Left lung (tissue), 10 donors: ENCODE measurements around the gene LEUTX. TPM values are rescaled to one million over a fixed set of nuclear protein-coding genes. Genes with fewer than 3 reads are reported as not detected.

ENCODE experiments used
- ATAC-seq: fragments of 200-7000 bp; cut with Tn5 transposase; one replicate; pipeline ENCODE4 v1.9.1; 2020; ENCODE audit warnings: moderate library complexity
- DNase-seq, 4 donors: peaks; one replicate each; pipeline ENCODE4 v3.0.0-alpha.2; 2013 to 2020
- H3K27ac ChIP-seq, 2 donors: fragments of 200-600 bp; sonication (generic) in 1 of 2; one replicate each; pipeline versions ENCODE4 v1.5.0 to v1.8.0; 2020 to 2021
- H3K27me3 ChIP-seq, 2 donors: fragments of 200-600 bp; sonication (generic) in 1 of 2; one replicate each; pipeline versions ENCODE4 v1.5.0 to v1.8.0; 2020 to 2021
- H3K36me3 ChIP-seq, 2 donors: fragments of 200-600 bp; sonication (generic) in 1 of 2; one replicate each; pipeline versions ENCODE4 v1.5.0 to v1.8.0; 2020 to 2021
- H3K4me1 ChIP-seq, 2 donors: fragments of 200-600 bp; one replicate each; pipeline ENCODE4 v1.8.0; 2021
- H3K4me3 ChIP-seq, 2 donors: fragments of 200-600 bp; sonication (generic) in 1 of 2; one replicate each; pipeline versions ENCODE4 v1.5.0 to v1.8.0; 2020 to 2021; ENCODE audit warnings: mild to moderate bottlenecking in 1 of 2
- H3K9me3 ChIP-seq, 2 donors: fragments of 200-600 bp; sonication (generic) in 1 of 2; one replicate each; pipeline versions ENCODE4 v1.5.0 to v1.8.0; 2020 to 2021
- intact Hi-C, 2 donors: fragments of 100-400 bp; cut with DNase I; formaldehyde crosslinking; loops; one replicate each; pipeline versions ENCODE4 v1.11.2 to v1.14.2; 2022
- polyA plus RNA-seq, 6 donors: library from polyadenylated mRNA; unstranded; fragments of 120-200 nt; gene quantifications; one replicate each; pipeline ENCODE4 v1.2.1, GENCODE V29; 2013; ENCODE audit not compliant: insufficient read length in 6 of 6
- total RNA-seq, 2 donors: library from RNA; stranded (reverse); fragmentation: NEBNext Ultra II Directional; extraction: Animal tissue kit (Norgen Biotek cat#: 25700); gene quantifications; one replicate each; pipeline ENCODE4 v1.2.1, GENCODE V29; 2021
- TF ChIP-seq, protein P1 (sequence below), 2 donors: fragments of 200-600 bp; sonication (generic) in 1 of 2; IDR thresholded peaks; one replicate each; pipeline versions ENCODE4 v1.5.0 to v1.8.0; 2021; ENCODE audit warnings: antibody characterized with exemption in 2 of 2
- donor health status: DM: no; HTN: yes; CAD: no.
- donor health status: DM: no; HTN: no; CAD: no.

The LEUTX gene
- total and polyA plus RNA-seq, 8 donors: not detected

DNA sequence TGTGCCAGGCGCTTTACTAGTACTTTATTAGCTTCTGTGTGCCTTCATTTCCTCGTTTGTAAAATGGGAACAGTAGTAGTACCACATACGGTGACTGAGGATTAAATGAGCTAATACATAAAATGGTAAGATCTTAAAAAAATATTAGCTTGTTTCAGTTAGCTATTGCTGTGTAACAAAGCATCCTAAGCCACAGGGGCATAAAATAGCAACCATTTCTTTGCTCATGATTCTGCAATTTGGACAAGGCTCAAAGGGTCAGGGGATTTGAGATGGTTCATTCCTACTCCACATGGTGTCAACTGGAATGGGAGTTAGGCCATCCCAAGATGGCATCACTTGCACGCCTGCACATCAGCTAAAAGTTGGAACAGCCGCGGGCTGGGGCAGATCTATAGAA lies 42.0 kb downstream of the LEUTX start:
- Histone ChIP-seq H3K4me1 (peaks cover 0 to 14% of the 10 kb centered on the region in 2 donors), H3K4me3 (no peak overlapping the region), H3K36me3 (peaks cover 0 to 4% of the 10 kb centered on the region in 2 donors), H3K9me3 (no peaks in the 10 kb centered on the region), H3K27ac (no peak overlapping the region), H3K27me3 (no peaks in the 10 kb centered on the region)
- ATAC-seq (no peak), DNase-seq (no peak)
- intact Hi-C loops: no loop called here
- TF ChIP-seq, protein P1, sequence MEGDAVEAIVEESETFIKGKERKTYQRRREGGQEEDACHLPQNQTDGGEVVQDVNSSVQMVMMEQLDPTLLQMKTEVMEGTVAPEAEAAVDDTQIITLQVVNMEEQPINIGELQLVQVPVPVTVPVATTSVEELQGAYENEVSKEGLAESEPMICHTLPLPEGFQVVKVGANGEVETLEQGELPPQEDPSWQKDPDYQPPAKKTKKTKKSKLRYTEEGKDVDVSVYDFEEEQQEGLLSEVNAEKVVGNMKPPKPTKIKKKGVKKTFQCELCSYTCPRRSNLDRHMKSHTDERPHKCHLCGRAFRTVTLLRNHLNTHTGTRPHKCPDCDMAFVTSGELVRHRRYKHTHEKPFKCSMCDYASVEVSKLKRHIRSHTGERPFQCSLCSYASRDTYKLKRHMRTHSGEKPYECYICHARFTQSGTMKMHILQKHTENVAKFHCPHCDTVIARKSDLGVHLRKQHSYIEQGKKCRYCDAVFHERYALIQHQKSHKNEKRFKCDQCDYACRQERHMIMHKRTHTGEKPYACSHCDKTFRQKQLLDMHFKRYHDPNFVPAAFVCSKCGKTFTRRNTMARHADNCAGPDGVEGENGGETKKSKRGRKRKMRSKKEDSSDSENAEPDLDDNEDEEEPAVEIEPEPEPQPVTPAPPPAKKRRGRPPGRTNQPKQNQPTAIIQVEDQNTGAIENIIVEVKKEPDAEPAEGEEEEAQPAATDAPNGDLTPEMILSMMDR (IDR thresholded peaks at IDR 0.05): no peak

DNA sequence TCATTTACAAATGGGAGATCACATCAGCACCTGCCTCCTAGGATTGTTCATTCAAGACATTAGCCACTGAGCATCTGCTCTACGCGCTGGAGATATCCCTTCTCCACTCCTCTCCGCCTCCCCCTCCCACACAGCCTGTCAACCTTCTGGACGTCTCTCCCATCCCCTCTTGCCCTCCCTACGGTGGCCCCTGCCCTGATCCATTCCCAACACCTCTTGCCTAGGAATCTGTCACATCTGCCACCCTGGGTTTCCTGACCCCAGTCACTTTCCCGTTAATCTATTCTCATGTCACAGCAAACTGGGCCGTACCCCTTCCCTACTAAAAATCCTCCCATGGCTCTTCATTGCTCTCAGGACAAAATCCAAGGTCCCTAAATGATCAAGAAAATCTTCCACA lies 45.0 kb downstream of the LEUTX start:
- no peak overlapping the region for H3K27ac ChIP-seq
- peak overlapping the region; percentile 69 to 75 for H3K4me3 ChIP-seq
- ATAC-seq (no peak), DNase-seq (peak in 1 of 4 donors; percentile 6)
- TF ChIP-seq, protein P1 (IDR thresholded peaks at IDR 0.05): no peak
- H3K9me3 ChIP-seq: no peaks in the 10 kb centered on the region
- no peaks in the 10 kb centered on the region for H3K27me3 ChIP-seq
- H3K4me1 ChIP-seq: peaks cover 0 to 18% of the 10 kb centered on the region in 2 donors
- H3K36me3 ChIP-seq: peaks cover 0 to 33% of the 10 kb centered on the region in 2 donors
- intact Hi-C loops: no loop called here

DNA sequence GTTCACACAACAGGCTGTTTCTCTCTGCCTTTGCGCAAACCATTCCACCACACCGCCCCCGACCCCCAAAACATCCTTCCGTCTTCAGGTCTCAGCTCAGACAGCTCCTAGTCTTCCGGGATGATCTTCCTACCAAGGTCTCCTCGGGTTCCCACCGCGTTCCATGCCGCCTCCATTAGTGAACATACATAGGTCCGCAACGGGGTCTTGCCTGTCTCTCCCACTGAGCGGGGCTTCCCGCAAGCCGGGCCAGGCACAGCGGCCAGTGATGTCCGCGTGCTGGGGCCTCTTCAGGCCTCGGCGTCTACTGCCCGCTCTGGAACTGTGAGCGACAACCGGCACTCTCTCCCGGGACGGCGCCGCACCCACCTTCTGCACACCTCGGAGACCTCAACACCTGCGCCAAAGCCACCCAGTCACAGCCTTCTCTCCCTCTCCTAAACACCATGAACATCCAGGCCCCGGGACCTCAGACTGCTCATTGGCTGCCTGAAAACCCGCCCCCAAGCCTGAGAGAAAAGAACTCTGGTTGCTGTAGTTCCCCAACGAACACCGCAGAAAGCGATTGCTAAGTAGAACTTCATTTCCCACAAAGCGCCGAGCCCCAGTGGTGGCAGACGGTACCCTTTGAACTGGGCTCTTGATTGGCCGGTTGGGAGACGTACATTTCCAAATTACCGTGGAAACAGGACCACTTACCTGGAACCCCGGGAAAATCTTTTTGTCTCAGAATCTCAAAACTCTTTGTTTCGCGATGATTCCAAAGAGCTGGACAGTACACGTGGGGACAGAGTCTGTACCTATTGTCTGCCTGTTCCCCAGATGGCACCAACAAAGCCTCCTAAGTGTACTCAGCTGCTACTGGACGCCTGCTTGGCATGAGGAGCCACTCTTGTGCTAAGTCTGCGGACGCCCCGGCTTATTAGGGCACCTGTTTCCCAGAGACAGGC lies 45.8 kb downstream of the LEUTX start:
- intact Hi-C loops: no loop called here
- ATAC-seq: peak; percentile 98
- Histone ChIP-seq H3K27ac (peak overlapping the region; percentile 19 to 72), H3K4me3 (peak overlapping the region; percentile 69 to 75), H3K9me3 (no peaks in the 10 kb centered on the region), H3K27me3 (no peaks in the 10 kb centered on the region), H3K36me3 (peaks cover 0 to 40% of the 10 kb centered on the region in 2 donors), H3K4me1 (peaks cover 0 to 18% of the 10 kb centered on the region in 2 donors)
- DNase-seq: peak; percentile 84 to 92 (median 91)
- TF ChIP-seq, protein P1 (IDR thresholded peaks at IDR 0.05): no peak

DNA sequence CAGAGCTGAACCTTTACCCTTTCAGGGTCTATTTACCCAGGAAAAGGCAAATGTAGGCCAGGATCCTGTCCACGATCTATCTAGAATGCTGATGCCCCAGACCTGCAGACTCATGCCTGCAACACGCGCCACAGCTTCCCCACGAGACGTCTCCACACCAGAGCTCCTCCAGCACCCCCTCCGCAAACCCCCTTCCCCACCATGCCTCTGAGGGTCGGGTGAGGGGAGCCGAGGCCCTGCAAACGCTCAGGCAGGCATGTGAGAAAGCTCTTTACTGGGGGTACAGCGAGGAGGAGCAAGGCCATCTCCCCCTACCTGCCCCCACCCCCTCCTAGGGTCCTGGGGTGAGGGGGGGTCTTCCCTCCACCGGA lies 46.4 kb downstream of the LEUTX start:
- H3K36me3 ChIP-seq: peaks cover 0 to 47% of the 10 kb centered on the region in 2 donors
- ATAC-seq (no peak), DNase-seq (peak in 1 of 4 donors; percentile 12)
- H3K4me3 ChIP-seq: peak overlapping the region in 1 of 2 donors; percentile 75
- peak overlapping the region in 1 of 2 donors; percentile 72 for H3K27ac ChIP-seq
- H3K9me3 ChIP-seq: no peaks in the 10 kb centered on the region
- no peaks in the 10 kb centered on the region for H3K27me3 ChIP-seq
- TF ChIP-seq, protein P1 (IDR thresholded peaks at IDR 0.05): no peak
- peaks cover 0 to 18% of the 10 kb centered on the region in 2 donors for H3K4me1 ChIP-seq
- intact Hi-C loops: no loop called here

DNA sequence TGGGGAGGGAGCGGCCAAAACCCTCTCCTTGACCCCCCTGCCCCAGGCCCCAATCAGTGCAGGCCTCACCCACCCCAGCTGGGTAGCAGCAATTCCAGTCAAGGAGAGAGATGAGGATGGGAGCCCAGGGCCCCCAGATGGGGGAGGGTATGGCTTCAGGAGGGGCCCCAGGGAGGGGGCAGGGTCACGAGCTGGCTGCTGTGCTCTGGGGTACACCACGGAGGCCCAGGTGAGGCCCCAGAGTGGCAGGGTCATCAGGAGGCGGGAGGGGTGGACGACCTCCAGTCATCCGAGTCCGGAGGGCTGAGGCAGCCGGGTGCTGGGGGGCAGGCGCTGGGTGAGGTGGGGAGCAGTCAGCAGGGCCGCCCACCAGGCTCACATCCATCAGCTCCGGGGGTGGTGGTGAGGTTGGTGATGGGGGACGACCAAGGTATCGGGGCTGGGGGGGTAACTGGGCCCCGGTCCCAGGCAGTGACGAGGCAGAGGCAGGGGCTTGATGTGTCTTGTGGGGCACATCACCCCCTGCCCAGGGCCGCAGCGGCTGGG lies 47.0 kb downstream of the LEUTX start:
- Histone ChIP-seq H3K36me3 (peaks cover 0 to 52% of the 10 kb centered on the region in 2 donors), H3K27ac (no peak overlapping the region)

More for the DNA sequence above, 47.0 kb downstream of the LEUTX start:
- intact Hi-C loops: no loop called here
- Histone ChIP-seq H3K4me3 (no peak overlapping the region), H3K27me3 (no peaks in the 10 kb centered on the region), H3K9me3 (no peaks in the 10 kb centered on the region), H3K4me1 (peaks cover 0 to 18% of the 10 kb centered on the region in 2 donors)
- DNase-seq (no peak), ATAC-seq (no peak)
- TF ChIP-seq, protein P1 (IDR thresholded peaks at IDR 0.05): no peak
